Keratinocyte (primary cell): Measurements from ENCODE around the gene NAP1L5. TPM values are rescaled to one million over a fixed set of nuclear protein-coding genes. Genes with fewer than 3 reads are reported as not detected.

Experiments used
- DNase-seq: peaks from one replicate; pipeline ENCODE4 v3.0.0-alpha.2; 2011; ENCODE audit warnings: low read depth, missing footprints, low spot score
- FAIRE-seq: peaks from 2 replicates; lab custom pipeline; 2011; peaks lifted over from hg19 to GRCh38; lab: Jason Lieb, UNC
- H2AFZ ChIP-seq: 2 replicates; pipeline ENCODE4 v1.6.0; 2012; ENCODE audit warnings: low read length, control low read depth, inconsistent platforms; ENCODE audit not compliant: control insufficient read depth
- H3K27ac ChIP-seq: 2 replicates; pipeline ENCODE4 v1.5.1; 2011; ENCODE audit warnings: low read length; ENCODE audit not compliant: control insufficient read depth, insufficient read depth
- H3K27me3 ChIP-seq: 3 replicates; pipeline ENCODE4 v1.6.0; 2011; ENCODE audit warnings: low read length; ENCODE audit not compliant: control insufficient read depth, insufficient read depth; ENCODE audit errors: extremely low read depth
- H3K36me3 ChIP-seq, 2 experiments: 2 replicates in 1 of 2; 3 replicates in 1 of 2; pipeline ENCODE4 v1.5.1; 2011; ENCODE audit warnings: low read length in 2 of 2, mild to moderate bottlenecking in 1 of 2; ENCODE audit not compliant: control insufficient read depth in 2 of 2, insufficient read depth in 2 of 2; ENCODE audit errors: extremely low read depth in 1 of 2
- H3K4me1 ChIP-seq: 3 replicates; pipeline ENCODE4 v1.5.1; 2011; ENCODE audit warnings: low read length; ENCODE audit not compliant: control insufficient read depth, insufficient read depth; ENCODE audit errors: extremely low read depth
- H3K4me2 ChIP-seq: 3 replicates; pipeline ENCODE4 v1.6.0; 2011; ENCODE audit warnings: low read depth, low read length; ENCODE audit not compliant: control insufficient read depth, insufficient read depth; ENCODE audit errors: extremely low read depth
- H3K4me3 ChIP-seq, 3 experiments: fragments of 200-600 bp in 1 of 3; sonication (generic) in 1 of 3; 2 replicates in 2 of 3; 3 replicates in 1 of 3; pipeline ENCODE4 v1.5.1; 2011 to 2016; ENCODE audit warnings: low read length in 3 of 3, mild to moderate bottlenecking in 3 of 3, control low read depth in 2 of 3, inconsistent platforms in 1 of 3, low read depth in 1 of 3, mixed read lengths in 1 of 3, mixed run types in 1 of 3, moderate library complexity in 1 of 3; ENCODE audit not compliant: control insufficient read depth in 2 of 3, insufficient read depth in 2 of 3; ENCODE audit errors: extremely low read depth in 1 of 3
- H3K79me2 ChIP-seq: 2 replicates; pipeline ENCODE4 v1.6.0; 2012; ENCODE audit warnings: low read length; ENCODE audit not compliant: control insufficient read depth, insufficient read depth
- H3K9ac ChIP-seq: 3 replicates; pipeline ENCODE4 v1.6.0; 2011; ENCODE audit warnings: low read length; ENCODE audit not compliant: control insufficient read depth, insufficient read depth; ENCODE audit errors: extremely low read depth
- H3K9me1 ChIP-seq: 3 replicates; pipeline ENCODE4 v1.6.0; 2011; ENCODE audit warnings: low read length; ENCODE audit not compliant: control insufficient read depth, insufficient read depth; ENCODE audit errors: extremely low read depth
- H3K9me3 ChIP-seq: 2 replicates; pipeline ENCODE4 v1.5.1; 2012; ENCODE audit warnings: low read depth, low read length; ENCODE audit not compliant: control insufficient read depth
- H4K20me1 ChIP-seq: 3 replicates; pipeline ENCODE4 v1.6.0; 2011; ENCODE audit warnings: low read length; ENCODE audit not compliant: control insufficient read depth, insufficient read depth; ENCODE audit errors: extremely low read depth
- EZH2 ChIP-seq: IDR thresholded peaks from one replicate; pipeline ENCODE4 v1.6.1; 2012; ENCODE audit warnings: inconsistent platforms, mild to moderate bottlenecking, low read length, moderate library complexity
- dilution Hi-C: fragments of 300-500 bp; cut with MboI; formaldehyde crosslinking; loops from one replicate; pipeline ENCODE4 v1.7.0; 2020; ENCODE audit warnings: low sequenced_read_pairs; ENCODE audit not compliant: extremely low pct_ligation_motif_present
- polyA plus RNA-seq, 5 experiments: library from polyadenylated mRNA; depleted of rRNA in 3 of 5; stranded (reverse) in 3 of 5; stranded (forward) in 1 of 5; unstranded in 1 of 5; fragments of >200 nt; gene quantifications; 1 replicate in 1 of 5; 2 replicates in 3 of 5; 3 replicates in 1 of 5; pipeline versions ENCODE4 v1.2.1 to v1.2.3, GENCODE V29; 2011 to 2012; ENCODE audit warnings: missing spikeins in 2 of 5, low read depth in 1 of 5, low replicate concordance in 1 of 5
- TF ChIP-seq, protein P1 (sequence below), 3 experiments: IDR thresholded peaks in 1 of 3; conservative IDR thresholded peaks in 1 of 3; optimal IDR thresholded peaks in 1 of 3; 2 replicates in 2 of 3; 3 replicates in 1 of 3; pipeline versions ENCODE3 to v1.5.1; 2011; ENCODE audit warnings: low read length in 3 of 3, mild to moderate bottlenecking in 3 of 3, moderate library complexity in 2 of 3, control low read depth in 1 of 3, inconsistent platforms in 1 of 3; ENCODE audit not compliant: insufficient read depth in 2 of 3; ENCODE audit errors: extremely low read depth in 1 of 3

NAP1L5 gene
- polyA plus RNA-seq, 1 donor (not counting 4 experiments of a cell fraction or from before 2014, with no cell fraction given): 1.8 TPM

DNA sequence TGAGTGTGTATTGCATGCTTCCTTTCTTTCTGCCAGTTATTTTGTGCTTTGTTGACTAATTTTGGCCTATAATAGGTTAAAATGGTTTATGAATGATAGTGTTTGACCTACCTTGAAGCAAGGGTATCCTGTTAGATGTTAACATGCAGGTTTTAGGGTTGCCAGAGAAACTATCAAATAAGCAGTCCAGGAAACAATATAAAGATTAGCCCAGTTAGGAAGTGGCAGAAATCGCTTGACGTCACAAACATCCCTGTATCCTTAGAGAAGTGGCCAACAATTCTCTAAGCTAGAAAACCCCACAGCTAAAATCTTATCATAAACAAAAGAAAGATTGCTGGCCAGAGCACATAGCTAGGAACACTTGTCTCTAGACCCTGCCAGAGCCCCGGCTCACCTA is 3.8 kb downstream of the NAP1L5 start:
- Histone ChIP-seq H3K4me2 (no peak overlapping the region), H3K4me1 (peaks cover 2% of the 10 kb centered on the region), H2AFZ (no peak overlapping the region), H3K9me3 (no peaks in the 10 kb centered on the region), H3K4me3 (no peak overlapping the region), H3K27me3 (no peaks in the 10 kb centered on the region), H3K79me2 (no peaks in the 10 kb centered on the region), H3K36me3 (peaks cover 0 to 12% of the 10 kb centered on the region in 2 experiments), H3K27ac (no peak overlapping the region), H3K9me1 (no peaks in the 10 kb centered on the region), H4K20me1 (no peaks in the 10 kb centered on the region), H3K9ac (no peak overlapping the region)
- DNase-seq (no peak), FAIRE-seq (no peak)
- dilution Hi-C loops: no loop called here
- no peak for TF ChIP-seq EZH2
- TF ChIP-seq, protein P1, sequence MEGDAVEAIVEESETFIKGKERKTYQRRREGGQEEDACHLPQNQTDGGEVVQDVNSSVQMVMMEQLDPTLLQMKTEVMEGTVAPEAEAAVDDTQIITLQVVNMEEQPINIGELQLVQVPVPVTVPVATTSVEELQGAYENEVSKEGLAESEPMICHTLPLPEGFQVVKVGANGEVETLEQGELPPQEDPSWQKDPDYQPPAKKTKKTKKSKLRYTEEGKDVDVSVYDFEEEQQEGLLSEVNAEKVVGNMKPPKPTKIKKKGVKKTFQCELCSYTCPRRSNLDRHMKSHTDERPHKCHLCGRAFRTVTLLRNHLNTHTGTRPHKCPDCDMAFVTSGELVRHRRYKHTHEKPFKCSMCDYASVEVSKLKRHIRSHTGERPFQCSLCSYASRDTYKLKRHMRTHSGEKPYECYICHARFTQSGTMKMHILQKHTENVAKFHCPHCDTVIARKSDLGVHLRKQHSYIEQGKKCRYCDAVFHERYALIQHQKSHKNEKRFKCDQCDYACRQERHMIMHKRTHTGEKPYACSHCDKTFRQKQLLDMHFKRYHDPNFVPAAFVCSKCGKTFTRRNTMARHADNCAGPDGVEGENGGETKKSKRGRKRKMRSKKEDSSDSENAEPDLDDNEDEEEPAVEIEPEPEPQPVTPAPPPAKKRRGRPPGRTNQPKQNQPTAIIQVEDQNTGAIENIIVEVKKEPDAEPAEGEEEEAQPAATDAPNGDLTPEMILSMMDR (optimal IDR thresholded peaks at IDR 0.05 in 1 of 3, IDR thresholded peaks at IDR 0.05 in 1 of 3, conservative IDR thresholded peaks at IDR 0.05 in 1 of 3; ENCODE audit: extremely low read depth in 1 of 3, insufficient read depth in 2 of 3, low read length in 3 of 3): no peak

DNA sequence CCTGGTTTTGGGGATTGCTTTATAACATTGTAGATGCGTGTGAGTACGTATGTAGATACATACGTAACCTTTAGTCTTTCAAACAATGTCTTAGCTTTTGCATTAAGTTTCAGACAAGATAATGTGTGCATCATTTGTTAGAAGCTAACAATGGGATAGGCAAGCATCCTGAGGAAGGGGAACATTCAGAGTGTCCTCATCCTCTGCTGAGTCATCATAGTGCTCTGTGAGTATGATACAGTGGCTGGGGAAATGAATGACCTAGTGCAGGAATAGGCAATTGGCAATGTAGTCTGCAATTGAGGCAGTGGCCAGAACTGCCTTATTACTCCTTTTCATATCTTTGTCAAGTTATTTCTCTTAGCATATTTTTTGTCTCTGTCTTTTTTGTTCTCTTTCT is 7.3 kb downstream of the NAP1L5 start:
- Histone ChIP-seq H2AFZ (no peak overlapping the region), H3K9me3 (no peaks in the 10 kb centered on the region), H3K9ac (no peak overlapping the region), H3K27ac (no peak overlapping the region), H3K4me1 (no peaks in the 10 kb centered on the region), H3K79me2 (no peaks in the 10 kb centered on the region), H3K36me3 (peaks cover 0 to 21% of the 10 kb centered on the region in 2 experiments), H3K27me3 (no peaks in the 10 kb centered on the region), H4K20me1 (no peaks in the 10 kb centered on the region), H3K9me1 (no peaks in the 10 kb centered on the region), H3K4me3 (no peak overlapping the region), H3K4me2 (no peak overlapping the region)
- TF ChIP-seq, protein P1 (optimal IDR thresholded peaks at IDR 0.05 in 1 of 3, IDR thresholded peaks at IDR 0.05 in 1 of 3, conservative IDR thresholded peaks at IDR 0.05 in 1 of 3; ENCODE audit: extremely low read depth in 1 of 3, insufficient read depth in 2 of 3, low read length in 3 of 3): no peak
- no peak for TF ChIP-seq EZH2
- DNase-seq (no peak), FAIRE-seq (no peak)
- dilution Hi-C loops: no loop called here
